Measurements from ENCODE around the gene OTOP3. TPM values are rescaled to one million over a fixed set of nuclear protein-coding genes. Genes with fewer than 3 reads are reported as not detected.
"Not testable (repeated sequence)": the region's sequence is repeated elsewhere in the genome, so short reads cannot be mapped to it uniquely, and the experiment has no call there.

OTOP3 gene
- total and polyA plus RNA-seq, 2 donors (not counting 3 experiments of a cell fraction or from before 2014, with no cell fraction given) = not detected

DNA sequence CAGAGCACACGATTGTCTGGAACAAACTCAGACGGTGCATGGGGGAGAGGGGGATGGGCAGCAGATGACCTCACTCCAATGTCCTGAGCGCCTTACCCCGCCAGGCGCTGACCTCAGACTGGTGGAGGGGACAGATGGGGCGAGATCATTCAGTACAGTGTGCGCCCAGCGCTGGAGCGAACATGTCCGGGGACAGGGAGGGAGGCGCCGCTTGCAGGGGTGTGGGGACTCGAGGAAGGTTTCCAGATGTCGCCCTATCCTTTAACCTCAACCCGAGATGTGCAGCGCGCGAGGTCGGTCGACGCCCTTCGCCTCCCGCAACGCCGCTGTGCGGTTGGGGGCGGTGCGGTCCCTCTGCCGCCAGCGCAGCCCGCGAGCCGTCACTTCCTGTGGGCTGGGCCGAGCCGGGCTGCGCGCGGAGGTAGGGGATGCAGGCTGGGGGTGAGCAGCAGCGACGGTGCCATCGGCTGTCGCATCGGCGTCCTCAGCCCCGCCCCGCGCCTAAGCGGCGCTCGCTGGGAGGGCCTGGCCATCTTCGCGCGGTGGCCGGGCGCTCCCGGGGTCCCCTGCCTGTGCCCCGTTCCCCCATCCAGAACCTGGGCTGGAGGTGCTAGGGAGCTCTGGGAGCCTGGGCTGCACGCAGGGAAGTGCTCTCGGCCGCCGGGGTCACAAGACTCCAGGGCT is 46.4 kb downstream of the OTOP3 start:
- H3K9ac ChIP-seq (replicated peaks; ENCODE audit: extremely low read depth, insufficient read depth, low read length) = peak overlapping the region; percentile 17
- POLR2A ChIA-PET = no interaction called here

DNA sequence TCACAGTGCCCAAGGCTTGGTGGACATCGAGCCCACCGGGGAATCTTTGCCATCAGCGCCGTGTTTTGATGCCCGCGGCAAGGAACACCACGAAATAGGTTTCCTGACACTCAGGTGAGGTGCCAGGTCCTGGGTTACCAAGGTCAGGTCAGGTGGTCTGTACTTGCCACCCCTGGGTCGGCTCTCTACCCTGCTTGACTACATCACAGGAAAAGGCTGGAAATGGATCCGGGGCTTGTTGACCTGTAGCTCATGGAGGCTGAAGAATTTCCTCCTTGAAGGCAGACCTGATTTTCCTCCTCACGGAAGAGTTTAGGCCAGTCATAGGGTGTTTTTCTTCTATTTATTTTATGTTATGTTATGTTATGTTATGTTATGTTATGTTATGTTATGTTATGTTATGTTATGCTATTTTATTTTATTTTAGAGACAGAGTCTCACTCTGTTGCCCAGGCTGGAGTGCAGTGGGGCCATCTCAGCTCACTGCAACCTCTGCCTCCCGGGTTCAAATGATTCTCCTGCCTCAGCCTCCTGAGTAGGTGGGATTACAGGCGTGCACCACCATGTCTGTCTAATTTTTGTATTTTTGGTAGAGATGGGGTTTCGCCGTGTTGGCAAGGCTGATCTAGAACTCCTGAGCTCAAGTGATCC is 47.1 kb downstream of the OTOP3 start:
- intact Hi-C loops (cut with micrococcal nuclease) = loop anchor here (1.0 to 2.0 kb wide), 2 partner anchors 10 to 50 kb away; partner anchors contain the start of gene HID1
- dilution Hi-C loops (cut with MboI; ENCODE audit: extremely low pct_ligation_motif_present, low sequenced_read_pairs); H3K27me3 ChIP-seq (ENCODE audit: control insufficient read depth in 2 of 2, insufficient read depth in 2 of 2, low read length in 2 of 2); H3K27ac ChIP-seq (ENCODE audit: insufficient read depth, low read depth, low read length); H3K9me3 ChIP-seq (replicated peaks; ENCODE audit: control insufficient read depth, insufficient read depth, low read length); H3K36me3 ChIP-seq (ENCODE audit: control insufficient read depth in 2 of 2, extremely low read depth in 1 of 2, insufficient read depth in 2 of 2, low read length in 2 of 2); H4K20me1 ChIP-seq (replicated peaks; ENCODE audit: control insufficient read depth, extremely low read depth, insufficient read depth, low read length); H3K9me1 ChIP-seq (replicated peaks; ENCODE audit: control insufficient read depth, extremely low read depth, insufficient read depth, low read length); DNase-seq (ENCODE audit: low read depth, low spot score); H3K79me2 ChIP-seq (ENCODE audit: control insufficient read depth, insufficient read depth, low read length); POLR2A ChIA-PET: not testable (repeated sequence)
- TSS peak; percentile 63 for BruUV-seq (replicated peaks)
- FAIRE-seq = peak; percentile 64
- Histone ChIP-seq H3K4me1 (ENCODE audit: control insufficient read depth, extremely low read depth, insufficient read depth, low read length) (peaks cover 11% of the 10 kb centered on the region), H2AFZ (ENCODE audit: low read depth, low read length) (peak overlapping the region; percentile 46), H3K4me3 (replicated peaks in 1 of 3; ENCODE audit: insufficient read depth in 1 of 3, low read depth in 1 of 3, low read length in 3 of 3) (peak overlapping the region; percentile 12 to 38 (median 25)), H3K4me2 (ENCODE audit: insufficient read depth, low read length) (peak overlapping the region; percentile 35), H3K9ac (replicated peaks; ENCODE audit: extremely low read depth, insufficient read depth, low read length) (peak overlapping the region; percentile 17)
- CTCF ChIA-PET = interaction anchor here (0.9 to 2.1 kb wide), 6 partner anchors 9 to 219 kb away, joined by 3 to 11 read pairs (median 5); partner anchors contain the start of gene HID1

More for the DNA sequence above, 46.4 kb downstream of the OTOP3 start:
- Histone ChIP-seq H3K79me2 (ENCODE audit: control insufficient read depth, insufficient read depth, low read length) (no peaks in the 10 kb centered on the region), H2AFZ (ENCODE audit: low read depth, low read length) (peak overlapping the region; percentile 46), H3K9me3 (replicated peaks; ENCODE audit: control insufficient read depth, insufficient read depth, low read length) (no peaks in the 10 kb centered on the region), H4K20me1 (replicated peaks; ENCODE audit: control insufficient read depth, extremely low read depth, insufficient read depth, low read length) (no peaks in the 10 kb centered on the region), H3K36me3 (ENCODE audit: control insufficient read depth in 2 of 2, extremely low read depth in 1 of 2, insufficient read depth in 2 of 2, low read length in 2 of 2) (no peaks in the 10 kb centered on the region), H3K4me2 (ENCODE audit: insufficient read depth, low read length) (peak overlapping the region; percentile 35), H3K9me1 (replicated peaks; ENCODE audit: control insufficient read depth, extremely low read depth, insufficient read depth, low read length) (no peaks in the 10 kb centered on the region), H3K27me3 (ENCODE audit: control insufficient read depth in 2 of 2, insufficient read depth in 2 of 2, low read length in 2 of 2) (peaks cover 0 to 2% of the 10 kb centered on the region in 2 experiments), H3K27ac (ENCODE audit: insufficient read depth, low read depth, low read length) (peak overlapping the region; percentile 1), H3K4me3 (replicated peaks in 1 of 3; ENCODE audit: insufficient read depth in 1 of 3, low read depth in 1 of 3, low read length in 3 of 3) (peak overlapping the region; percentile 12 to 38 (median 25)), H3K4me1 (ENCODE audit: control insufficient read depth, extremely low read depth, insufficient read depth, low read length) (peaks cover 11% of the 10 kb centered on the region)
- peak; percentile 47 for DNase-seq (ENCODE audit: low read depth, low spot score)
- CTCF ChIA-PET = interaction anchor here (0.9 to 2.1 kb wide), 6 partner anchors 8 to 220 kb away, joined by 3 to 11 read pairs (median 5); partner anchors contain the start of gene HID1
- intact Hi-C loops (cut with micrococcal nuclease) = loop anchor here (1.0 to 2.0 kb wide), 2 partner anchors 10 to 51 kb away; partner anchors contain the start of gene HID1
- dilution Hi-C loops (cut with MboI; ENCODE audit: extremely low pct_ligation_motif_present, low sequenced_read_pairs) = no loop called here
- FAIRE-seq = peak; percentile 68
- TF ChIP-seq POLR2A (IDR thresholded peaks at IDR 0.05; ENCODE audit: low read depth, low read length) = peak; percentile 66
- no peak for TF ChIP-seq EZH2 (IDR thresholded peaks at IDR 0.05; ENCODE audit: borderline replicate concordance, low read depth, low read length, severe bottlenecking)
- TF ChIP-seq JUN (IDR thresholded peaks at IDR 0.05; ENCODE audit: borderline replicate concordance, insufficient read depth, insufficient read length, low read depth) = peak; percentile 37
- BruUV-seq (replicated peaks) = no TSS peak

Measured in endothelial cell of umbilical vein (primary cell).